AG10803 (cell line): ENCODE measurements around the gene TMUB1.

ENCODE experiments used
- DNase-seq: peaks from one replicate; pipeline ENCODE4 v3.0.0; 2010; ENCODE audit warnings: low read depth
- H3K4me3 ChIP-seq: 2 replicates; pipeline ENCODE4 v1.5.1; 2011; ENCODE audit warnings: mild to moderate bottlenecking, low read length, control low read depth
- CTCF ChIP-seq: conservative IDR thresholded peaks from 2 replicates; pipeline ENCODE4 v1.5.1; 2011; ENCODE audit warnings: mild to moderate bottlenecking, low read length, control low read depth, inconsistent platforms

The TMUB1 gene

DNA sequence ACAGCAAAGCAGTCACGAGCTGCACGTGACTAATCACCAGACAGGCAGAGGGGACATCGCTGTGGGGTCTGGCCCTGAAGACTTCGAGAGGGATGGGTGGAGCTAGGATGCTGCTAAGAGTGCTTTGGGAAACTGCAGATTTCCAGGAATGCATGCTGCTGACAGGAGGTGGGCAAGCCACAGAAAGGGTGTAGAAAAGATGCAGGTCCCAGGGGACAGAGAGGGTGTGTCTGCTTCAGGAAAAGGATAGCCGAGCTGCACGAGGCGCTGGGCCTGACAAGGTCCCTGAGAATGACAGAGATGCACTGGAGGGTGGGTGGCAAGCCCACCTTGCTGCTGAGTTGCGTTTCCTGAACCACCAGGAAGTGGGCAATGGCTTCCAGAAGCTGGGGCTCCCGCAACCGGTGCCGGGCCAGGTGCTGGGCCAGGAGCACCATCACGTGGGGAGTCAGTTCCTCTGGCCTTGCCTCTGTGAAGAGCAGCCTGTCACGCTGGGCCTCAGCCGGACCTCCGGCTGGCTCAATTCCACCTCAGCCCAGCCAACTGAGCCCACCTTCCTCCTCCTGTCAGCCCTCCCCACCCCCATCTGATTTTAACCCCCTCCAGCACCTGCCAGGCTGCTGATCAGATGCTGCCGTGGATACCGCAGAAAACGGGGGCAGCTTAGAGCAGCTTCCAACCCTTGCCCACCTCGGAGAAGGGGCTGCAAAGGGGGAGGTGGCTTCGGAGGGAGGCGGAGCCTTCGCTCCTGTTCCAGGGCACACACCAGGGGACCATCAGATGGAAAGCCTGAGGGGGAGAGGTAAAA, 4.9 kb downstream of the TMUB1 start:
- H3K4me3 ChIP-seq = no peak overlapping the region; the same call in 1 of the 2 replicates
- DNase-seq = peak; percentile 45
- TF ChIP-seq CTCF = no peak

- no peak for TF ChIP-seq CTCF
- DNase-seq = no peak
- H3K4me3 ChIP-seq = no peak overlapping the region
These were observed 5.5 kb downstream of the TMUB1 start for GRCh38 chr7:151077705-151078232.

GRCh38 chr7:151076863-151077704, 6.2 kb downstream of the TMUB1 start:
- no peak for DNase-seq
- no peak overlapping the region for H3K4me3 ChIP-seq
- TF ChIP-seq CTCF = peak; percentile 39

GRCh38 chr7:151075978-151076426, 7.3 kb downstream of the TMUB1 start:
- no peak for DNase-seq
- H3K4me3 ChIP-seq = no peak overlapping the region
- no peak for TF ChIP-seq CTCF

DNA sequence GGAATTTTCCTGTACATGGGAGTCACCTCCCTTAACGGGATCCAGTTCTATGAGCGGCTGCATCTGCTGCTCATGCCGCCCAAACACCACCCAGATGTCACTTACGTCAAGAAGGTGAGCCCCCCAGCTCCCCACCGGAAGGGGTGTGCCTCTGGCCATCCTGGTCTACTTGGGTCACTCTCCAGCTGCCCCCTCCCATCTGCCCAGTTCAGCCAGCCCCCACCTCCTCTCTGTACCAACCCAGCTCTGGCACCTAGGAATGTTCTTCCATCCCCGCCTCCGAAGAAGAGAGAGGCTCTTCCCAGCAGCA, 7.7 kb downstream of the TMUB1 start:
- TF ChIP-seq CTCF = no peak
- no peak overlapping the region for H3K4me3 ChIP-seq
- DNase-seq = no peak

GRCh38 chr7:151074817-151075661, 8.3 kb downstream of the TMUB1 start:
- DNase-seq = no peak
- H3K4me3 ChIP-seq = no peak overlapping the region
- no peak for TF ChIP-seq CTCF
